Superior temporal gyrus (tissue), 1 donor: ENCODE measurements around the gene TBX4.
"Not testable (repeated sequence)": the region's sequence is repeated elsewhere in the genome, so short reads cannot be mapped to it uniquely, and the experiment has no call there.

Experiments used
- DNase-seq: peaks from one replicate; pipeline ENCODE4 v3.0.0-alpha.2; 2016; ENCODE audit errors: extremely low spot score

TBX4 gene

GRCh38 chr17:61483778-61484116 is 31.5 kb downstream of the TBX4 start:
- DNase-seq = no peak

- DNase-seq = no peak
Observed at GRCh38 chr17:61484174-61484573, 32.0 kb downstream of the TBX4 start.

- no peak for DNase-seq
Observed at GRCh38 chr17:61485067-61485775, 33.0 kb downstream of the TBX4 start.

- DNase-seq = no peak
Observed at GRCh38 chr17:61486135-61487120, 34.2 kb downstream of the TBX4 start.

- DNase-seq = no peak
Observed at GRCh38 chr17:61487161-61487988, 35.2 kb downstream of the TBX4 start.

GRCh38 chr17:61487989-61488595 is 35.9 kb downstream of the TBX4 start:
- no peak for DNase-seq

- DNase-seq = no peak
Observed at GRCh38 chr17:61488878-61489718, 36.9 kb downstream of the TBX4 start.

- no peak for DNase-seq
Observed at GRCh38 chr17:61489719-61490490, 37.7 kb downstream of the TBX4 start.

- no peak for DNase-seq
Observed at GRCh38 chr17:61490540-61490975, 38.3 kb downstream of the TBX4 start.

GRCh38 chr17:61491981-61492380 is 39.8 kb downstream of the TBX4 start:
- DNase-seq = no peak

GRCh38 chr17:61492759-61493526 is 40.7 kb downstream of the TBX4 start:
- DNase-seq = no peak

GRCh38 chr17:61493830-61494324 is 41.7 kb downstream of the TBX4 start:
- not testable (repeated sequence) for DNase-seq

- DNase-seq = no peak
Observed at GRCh38 chr17:61494325-61495160, 42.3 kb downstream of the TBX4 start.

GRCh38 chr17:61495161-61495857 is 43.1 kb downstream of the TBX4 start:
- no peak for DNase-seq

GRCh38 chr17:61496174-61496956 is 44.1 kb downstream of the TBX4 start:
- no peak for DNase-seq

- no peak for DNase-seq
Observed at GRCh38 chr17:61496957-61497653, 44.9 kb downstream of the TBX4 start.
